GM12892 (cell line): ENCODE data around the gene ZNF483.

Experiments used
- POLR2A ChIP-seq: IDR thresholded peaks from 2 replicates; pipeline ENCODE4 v1.6.1; 2011; ENCODE audit warnings: low read depth, low read length, control low read depth
- POLR2AphosphoS5 ChIP-seq: IDR thresholded peaks from 2 replicates; pipeline ENCODE4 v1.6.1; 2011; ENCODE audit warnings: low read depth, low read length, control low read depth
- TAF1 ChIP-seq: IDR thresholded peaks from 2 replicates; pipeline ENCODE4 v1.6.1; 2011; ENCODE audit warnings: low read depth, mild to moderate bottlenecking, control low read depth, low read length, borderline replicate concordance

GRCh38 chr9:111621895-111622480 lies 97.0 kb downstream of the ZNF483 start:
- TF ChIP-seq TAF1: no peak
- no peak for TF ChIP-seq POLR2AphosphoS5
- TF ChIP-seq POLR2A: no peak
